ENCODE data around the gene MRPS21.

MRPS21 gene

DNA sequence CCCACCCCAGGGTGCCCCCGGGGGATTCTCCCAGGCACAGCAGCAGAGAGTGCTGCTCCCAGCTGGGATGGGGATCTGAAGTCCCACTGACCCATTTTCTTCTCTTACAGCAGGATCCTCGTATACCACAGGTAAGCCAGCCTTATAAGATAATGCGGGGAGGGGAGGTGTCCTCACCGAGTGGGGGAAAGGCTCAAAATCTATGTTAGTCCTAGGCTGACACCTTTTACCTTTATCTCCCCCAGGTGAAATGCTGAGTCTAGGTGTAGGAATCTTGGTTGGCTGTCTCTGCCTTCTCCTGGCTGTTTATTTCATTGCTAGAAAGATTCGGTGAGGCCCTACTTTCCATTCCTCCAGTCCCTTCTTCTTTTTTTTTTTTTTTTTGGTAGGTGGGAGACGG, 30.1 kb upstream of the MRPS21 start:
- peaks cover 5% of the 10 kb centered on the region; the same call in 1 of the 2 replicates for H3K36me3 ChIP-seq (ENCODE audit: insufficient read depth, low read length)

DNA sequence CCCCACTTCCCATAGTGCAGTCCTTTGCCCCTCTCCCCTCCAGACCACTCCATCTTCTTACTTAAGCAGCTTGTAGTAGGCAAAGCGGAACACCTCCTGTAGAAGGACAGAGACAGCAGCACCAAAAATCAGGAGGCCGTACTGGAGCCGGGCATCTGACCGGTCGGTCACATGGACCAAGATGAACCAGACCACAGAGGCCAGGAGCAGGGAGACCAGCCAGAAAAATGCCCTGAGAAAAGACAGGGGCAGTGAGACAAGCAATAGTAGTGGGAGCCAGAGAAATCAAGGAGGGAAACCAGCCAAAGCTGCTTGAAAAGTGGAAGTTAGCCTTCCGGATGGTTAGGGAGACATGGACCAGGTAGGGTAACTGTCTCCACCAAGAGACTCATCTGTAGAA, 25.8 kb upstream of the MRPS21 start:
- Histone ChIP-seq H3K4me2 (ENCODE audit: low read depth, low read length, poor library complexity, severe bottlenecking) (peak overlapping the region; percentile 99), H3K27me3 (ENCODE audit: insufficient read depth, low read length, poor library complexity, severe bottlenecking) (peaks cover 4% of the 10 kb centered on the region), H3K4me3 (ENCODE audit: low read length, poor library complexity, severe bottlenecking) (peak overlapping the region; percentile 98), H3K4me1 (ENCODE audit: insufficient read depth, low read length, poor library complexity, severe bottlenecking) (peaks cover 34% of the 10 kb centered on the region), H2AFZ (ENCODE audit: low read length) (no peak overlapping the region), H3F3A (ENCODE audit: low read depth) (no peaks in the 10 kb centered on the region), H3K9me3 (ENCODE audit: insufficient read depth, low read depth, low read length) (no peaks in the 10 kb centered on the region), H3K9ac (ENCODE audit: low read depth, low read length, poor library complexity, severe bottlenecking) (peak overlapping the region; percentile 98), H3K36me3 (ENCODE audit: insufficient read depth, low read length) (peaks cover 5% of the 10 kb centered on the region; the same call in 1 of the 2 replicates), H4K20me1 (ENCODE audit: insufficient read depth, low read length, poor library complexity, severe bottlenecking) (peaks cover 11% of the 10 kb centered on the region), H3K9me2 (replicated peaks; ENCODE audit: low read depth, low read length) (no peaks in the 10 kb centered on the region), H3K79me2 (ENCODE audit: insufficient read depth, low read length) (peaks cover 33% of the 10 kb centered on the region)
- TF ChIP-seq, protein P1, sequence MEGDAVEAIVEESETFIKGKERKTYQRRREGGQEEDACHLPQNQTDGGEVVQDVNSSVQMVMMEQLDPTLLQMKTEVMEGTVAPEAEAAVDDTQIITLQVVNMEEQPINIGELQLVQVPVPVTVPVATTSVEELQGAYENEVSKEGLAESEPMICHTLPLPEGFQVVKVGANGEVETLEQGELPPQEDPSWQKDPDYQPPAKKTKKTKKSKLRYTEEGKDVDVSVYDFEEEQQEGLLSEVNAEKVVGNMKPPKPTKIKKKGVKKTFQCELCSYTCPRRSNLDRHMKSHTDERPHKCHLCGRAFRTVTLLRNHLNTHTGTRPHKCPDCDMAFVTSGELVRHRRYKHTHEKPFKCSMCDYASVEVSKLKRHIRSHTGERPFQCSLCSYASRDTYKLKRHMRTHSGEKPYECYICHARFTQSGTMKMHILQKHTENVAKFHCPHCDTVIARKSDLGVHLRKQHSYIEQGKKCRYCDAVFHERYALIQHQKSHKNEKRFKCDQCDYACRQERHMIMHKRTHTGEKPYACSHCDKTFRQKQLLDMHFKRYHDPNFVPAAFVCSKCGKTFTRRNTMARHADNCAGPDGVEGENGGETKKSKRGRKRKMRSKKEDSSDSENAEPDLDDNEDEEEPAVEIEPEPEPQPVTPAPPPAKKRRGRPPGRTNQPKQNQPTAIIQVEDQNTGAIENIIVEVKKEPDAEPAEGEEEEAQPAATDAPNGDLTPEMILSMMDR (conservative IDR thresholded peaks at IDR 0.05; ENCODE audit: low read length), result no peak
- no peak for TF ChIP-seq EZH2phosphoT487 (IDR thresholded peaks at IDR 0.05; ENCODE audit: borderline replicate concordance)

More for the DNA sequence above, 30.1 kb upstream of the MRPS21 start:
- no peaks in the 10 kb centered on the region for H3K9me2 ChIP-seq (replicated peaks; ENCODE audit: low read depth, low read length)
- peaks cover 19% of the 10 kb centered on the region for H3K4me1 ChIP-seq (ENCODE audit: insufficient read depth, low read length, poor library complexity, severe bottlenecking)
- H2AFZ ChIP-seq (ENCODE audit: low read length), result no peak overlapping the region
- H4K20me1 ChIP-seq (ENCODE audit: insufficient read depth, low read length, poor library complexity, severe bottlenecking), result peaks cover 11% of the 10 kb centered on the region
- TF ChIP-seq EZH2phosphoT487 (IDR thresholded peaks at IDR 0.05; ENCODE audit: borderline replicate concordance), result no peak
- TF ChIP-seq, protein P1 (conservative IDR thresholded peaks at IDR 0.05; ENCODE audit: low read length), result no peak
- peaks cover 29% of the 10 kb centered on the region for H3K79me2 ChIP-seq (ENCODE audit: insufficient read depth, low read length)
- no peak overlapping the region for H3K9ac ChIP-seq (ENCODE audit: low read depth, low read length, poor library complexity, severe bottlenecking)
- no peak overlapping the region for H3K4me3 ChIP-seq (ENCODE audit: low read length, poor library complexity, severe bottlenecking)
- H3K9me3 ChIP-seq (ENCODE audit: insufficient read depth, low read depth, low read length), result no peaks in the 10 kb centered on the region
- H3K27me3 ChIP-seq (ENCODE audit: insufficient read depth, low read length, poor library complexity, severe bottlenecking), result peaks cover 3% of the 10 kb centered on the region
- H3K4me2 ChIP-seq (ENCODE audit: low read depth, low read length, poor library complexity, severe bottlenecking), result no peak overlapping the region
- no peaks in the 10 kb centered on the region for H3F3A ChIP-seq (ENCODE audit: low read depth)

DNA sequence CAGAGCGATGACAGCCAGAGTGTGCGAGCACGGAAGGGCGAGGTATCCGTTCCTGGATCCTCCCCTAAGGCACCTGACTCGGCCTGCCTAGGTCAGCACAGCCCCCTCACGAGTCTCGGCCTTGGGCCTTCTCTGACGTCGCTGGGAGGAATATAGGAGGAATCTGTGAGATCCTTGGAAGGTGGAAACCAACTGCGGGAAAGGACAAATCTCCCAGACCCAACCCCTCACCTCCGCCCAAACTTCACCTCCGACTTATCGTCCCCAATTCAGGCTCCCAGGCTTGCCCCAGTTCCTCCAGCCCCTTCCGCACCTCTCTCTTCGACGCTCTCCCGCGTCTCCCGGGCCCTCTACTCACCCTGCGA, 25.3 kb upstream of the MRPS21 start:
- no peaks in the 10 kb centered on the region for H3F3A ChIP-seq (ENCODE audit: low read depth)
- H3K79me2 ChIP-seq (ENCODE audit: insufficient read depth, low read length), result peaks cover 33% of the 10 kb centered on the region
- TF ChIP-seq, protein P1 (conservative IDR thresholded peaks at IDR 0.05; ENCODE audit: low read length), result no peak
- TF ChIP-seq EZH2phosphoT487 (IDR thresholded peaks at IDR 0.05; ENCODE audit: borderline replicate concordance), result no peak
- peak overlapping the region; percentile 75 for H2AFZ ChIP-seq (ENCODE audit: low read length)
- peak overlapping the region; percentile 98 for H3K9ac ChIP-seq (ENCODE audit: low read depth, low read length, poor library complexity, severe bottlenecking)
- H3K27me3 ChIP-seq (ENCODE audit: insufficient read depth, low read length, poor library complexity, severe bottlenecking), result peaks cover 4% of the 10 kb centered on the region
- H3K4me3 ChIP-seq (ENCODE audit: low read length, poor library complexity, severe bottlenecking), result peak overlapping the region; percentile 98
- peaks cover 38% of the 10 kb centered on the region for H3K4me1 ChIP-seq (ENCODE audit: insufficient read depth, low read length, poor library complexity, severe bottlenecking)
- H4K20me1 ChIP-seq (ENCODE audit: insufficient read depth, low read length, poor library complexity, severe bottlenecking), result peaks cover 11% of the 10 kb centered on the region
- no peaks in the 10 kb centered on the region for H3K9me2 ChIP-seq (replicated peaks; ENCODE audit: low read depth, low read length)
- peak overlapping the region; percentile 99 for H3K4me2 ChIP-seq (ENCODE audit: low read depth, low read length, poor library complexity, severe bottlenecking)
- H3K9me3 ChIP-seq (ENCODE audit: insufficient read depth, low read depth, low read length), result no peaks in the 10 kb centered on the region
- H3K36me3 ChIP-seq (ENCODE audit: insufficient read depth, low read length), result peaks cover 5% of the 10 kb centered on the region; the same call in 1 of the 2 replicates

Data from Loucy (cell line).